ENCODE results near the gene ATP2A1. TPM values are rescaled to one million over a fixed set of nuclear protein-coding genes. Genes with fewer than 3 reads are reported as not detected.
"Not testable (repeated sequence)": the region's sequence is repeated elsewhere in the genome, so short reads cannot be mapped to it uniquely, and the experiment has no call there.

The ATP2A1 gene
- polyA plus RNA-seq, 6 donors from 2014 or later = not detected

DNA sequence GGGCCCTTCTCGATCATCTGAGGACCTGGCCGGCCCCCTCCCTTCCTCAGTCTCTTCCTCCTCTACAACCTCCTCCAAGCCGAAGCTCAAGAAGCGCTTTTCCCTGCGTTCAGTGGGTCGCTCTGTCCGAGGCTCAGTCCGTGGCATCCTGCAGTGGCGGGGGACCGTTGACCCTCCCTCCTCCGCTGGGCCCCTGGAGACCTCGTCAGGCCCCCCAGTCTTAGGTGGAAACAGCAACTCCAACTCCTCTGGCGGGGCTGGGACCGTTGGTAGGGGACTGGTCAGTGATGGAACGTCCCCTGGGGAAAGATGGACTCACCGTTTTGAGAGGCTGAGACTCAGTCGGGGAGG, 11.9 kb upstream of the ATP2A1 start:
- Mint-ChIP-seq H3K27me3 (no peaks in the 10 kb centered on the region), H3K9me3 (no peaks in the 10 kb centered on the region), H3K27ac (no peak overlapping the region), H3K4me3 (peak overlapping the region in 4 of 8 donors; percentile 42 to 81 (median 58)), H3K36me3 (peaks cover 6 to 7% of the 10 kb centered on the region in 2 donors), H3K4me1 (peaks cover 33 to 50% (median 35%) of the 10 kb centered on the region in 3 donors)
- ATAC-seq (ENCODE audit: low read depth in 2 of 2) = no peak
- DNase-seq = no peak

DNA sequence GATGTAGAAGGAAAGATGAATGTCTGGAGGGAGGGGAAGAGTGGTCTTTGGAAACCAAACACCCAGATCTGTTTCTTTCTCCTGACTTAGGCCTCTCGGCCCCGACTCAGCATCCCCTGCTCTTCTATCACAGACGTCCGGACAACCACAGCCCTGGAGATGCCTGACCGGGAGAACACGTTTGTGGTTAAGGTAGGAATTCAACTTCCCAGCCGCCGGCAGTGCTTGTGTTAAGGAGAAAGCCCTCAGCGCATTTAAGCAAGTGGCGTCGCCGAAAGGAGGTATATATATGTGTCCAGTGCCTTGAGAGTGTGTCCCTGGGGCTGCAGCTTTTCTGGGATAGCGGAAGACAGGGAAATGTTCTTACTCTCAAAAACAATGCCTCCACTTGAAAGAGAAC, 11.0 kb upstream of the ATP2A1 start:
- Mint-ChIP-seq H3K9me3 (no peaks in the 10 kb centered on the region), H3K27ac (peak overlapping the region in 2 of 6 donors; percentile 57 to 68), H3K4me3 (peak overlapping the region in 1 of 8 donors; percentile 64), H3K4me1 (peaks cover 32 to 50% (median 33%) of the 10 kb centered on the region in 3 donors), H3K27me3 (no peaks in the 10 kb centered on the region), H3K36me3 (peaks cover 6 to 7% of the 10 kb centered on the region in 2 donors)
- no peak for DNase-seq
- no peak for ATAC-seq (ENCODE audit: low read depth in 2 of 2)

DNA sequence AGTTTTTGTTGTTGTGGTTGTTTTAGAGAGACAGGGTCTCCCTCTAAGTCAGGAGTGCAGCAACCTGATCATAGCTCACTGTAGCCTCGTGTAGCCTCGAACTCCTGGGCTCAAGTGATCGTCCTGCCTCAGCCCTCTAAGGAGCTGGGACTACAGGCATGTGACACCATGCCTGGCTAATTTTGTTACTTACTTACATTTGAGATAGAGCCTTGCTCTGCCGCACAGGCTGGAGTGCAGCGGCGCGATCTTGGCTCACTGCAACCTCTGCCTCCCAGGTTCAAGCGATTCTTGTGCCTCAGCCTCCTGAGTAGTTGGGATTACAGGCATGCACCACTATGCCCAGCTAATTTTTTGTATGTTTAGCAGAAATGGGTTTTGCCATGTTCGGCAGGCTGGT, 10.6 kb upstream of the ATP2A1 start:
- not testable (repeated sequence) for DNase-seq; H3K27ac Mint-ChIP-seq; ATAC-seq (ENCODE audit: low read depth in 2 of 2); H3K9me3 Mint-ChIP-seq; H3K36me3 Mint-ChIP-seq; H3K27me3 Mint-ChIP-seq
- Mint-ChIP-seq H3K4me3 (peak overlapping the region in 1 of 8 donors; percentile 64), H3K4me1 (peaks cover 32 to 50% (median 33%) of the 10 kb centered on the region in 3 donors)

DNA sequence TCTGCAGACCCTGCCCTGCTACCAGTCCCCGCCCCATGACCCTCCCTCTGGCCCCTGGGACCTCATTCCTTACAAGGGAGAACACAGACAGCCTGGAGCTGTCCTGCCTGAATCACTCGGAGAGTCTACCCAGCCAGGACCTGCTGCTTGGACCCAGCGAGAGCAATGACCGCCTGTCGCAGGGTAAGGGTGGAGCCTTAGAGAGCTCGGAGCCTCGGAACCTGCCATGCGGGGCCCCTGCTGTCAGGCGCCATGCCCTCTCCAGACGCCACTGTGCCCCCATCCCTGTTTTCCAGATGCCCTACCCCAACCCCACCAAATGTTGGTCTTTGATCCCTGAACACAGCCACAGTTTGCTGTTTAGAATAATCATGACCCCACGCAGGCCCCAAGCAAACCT, 9.1 kb upstream of the ATP2A1 start:
- Mint-ChIP-seq H3K27ac (no peak overlapping the region), H3K4me1 (peaks cover 25 to 43% (median 28%) of the 10 kb centered on the region in 3 donors), H3K27me3 (no peaks in the 10 kb centered on the region), H3K4me3 (no peak overlapping the region), H3K9me3 (no peaks in the 10 kb centered on the region), H3K36me3 (peaks cover 6 to 7% of the 10 kb centered on the region in 2 donors)
- DNase-seq = no peak
- no peak for ATAC-seq (ENCODE audit: low read depth in 2 of 2)

DNA sequence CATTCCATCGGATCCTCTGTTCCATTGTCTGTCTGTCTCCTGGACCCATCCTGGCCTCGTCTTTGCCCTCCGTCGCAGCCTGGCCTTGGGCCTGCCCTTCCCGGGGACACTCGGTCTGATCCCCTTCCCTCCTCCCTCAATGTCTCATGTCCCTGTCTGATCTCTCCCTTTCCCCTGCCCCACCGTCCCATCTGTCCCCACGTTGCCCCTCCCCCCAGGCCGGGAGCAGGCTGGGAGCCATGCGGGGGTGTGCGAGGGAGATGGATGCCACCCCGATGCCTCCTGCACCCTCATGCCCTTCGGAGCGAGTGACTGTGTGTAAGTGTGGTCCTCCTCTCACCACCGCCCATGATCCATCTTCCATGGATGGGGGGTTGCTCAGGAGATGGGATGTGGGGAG, 5.3 kb upstream of the ATP2A1 start:
- ATAC-seq (ENCODE audit: low read depth in 2 of 2) (no peak), DNase-seq (no peak)
- Mint-ChIP-seq H3K36me3 (peaks cover 6 to 7% of the 10 kb centered on the region in 2 donors), H3K27me3 (no peaks in the 10 kb centered on the region), H3K9me3 (no peaks in the 10 kb centered on the region), H3K4me1 (peaks cover 4 to 17% (median 11%) of the 10 kb centered on the region in 3 donors), H3K27ac (no peak overlapping the region), H3K4me3 (no peak overlapping the region)

DNA sequence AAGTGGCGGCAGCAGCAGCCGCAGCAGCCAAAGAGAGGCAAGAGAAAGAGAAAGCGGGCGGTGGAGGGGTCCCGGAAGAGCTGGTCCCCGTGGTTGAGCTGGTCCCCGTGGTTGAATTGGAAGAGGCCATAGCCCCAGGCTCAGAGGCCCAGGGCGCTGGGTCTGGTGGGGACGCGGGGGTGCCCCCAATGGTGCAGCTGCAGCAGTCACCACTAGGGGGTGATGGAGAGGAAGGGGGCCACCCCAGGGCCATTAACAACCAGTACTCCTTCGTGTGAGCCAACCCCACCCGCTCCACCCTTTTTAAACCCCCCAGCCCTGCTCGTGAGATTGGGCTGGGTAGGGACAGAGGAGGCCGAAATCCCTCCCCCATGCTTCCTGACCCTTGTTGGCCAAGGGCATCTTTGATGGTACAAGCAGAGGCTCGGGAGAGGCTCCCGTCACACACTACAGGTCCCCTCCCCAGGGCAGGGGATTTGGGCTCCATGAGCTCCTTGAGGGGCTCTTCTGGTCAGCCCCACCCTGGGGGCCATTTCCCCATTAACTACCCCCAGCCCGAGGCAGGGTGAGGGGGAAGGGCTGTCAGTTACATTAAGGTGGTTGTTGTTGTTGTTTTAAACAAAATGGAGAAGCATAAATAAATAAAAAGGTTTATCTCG, 4.6 kb upstream of the ATP2A1 start:
- peak; percentile 94 to 95 for ATAC-seq (ENCODE audit: low read depth in 2 of 2)
- Mint-ChIP-seq H3K36me3 (peaks cover 6 to 7% of the 10 kb centered on the region in 2 donors), H3K4me3 (peak overlapping the region in 1 of 8 donors; percentile 15), H3K27ac (no peak overlapping the region), H3K27me3 (no peaks in the 10 kb centered on the region), H3K4me1 (peaks cover 4 to 21% (median 14%) of the 10 kb centered on the region in 3 donors), H3K9me3 (no peaks in the 10 kb centered on the region)
- DNase-seq = peak; percentile 59

DNA sequence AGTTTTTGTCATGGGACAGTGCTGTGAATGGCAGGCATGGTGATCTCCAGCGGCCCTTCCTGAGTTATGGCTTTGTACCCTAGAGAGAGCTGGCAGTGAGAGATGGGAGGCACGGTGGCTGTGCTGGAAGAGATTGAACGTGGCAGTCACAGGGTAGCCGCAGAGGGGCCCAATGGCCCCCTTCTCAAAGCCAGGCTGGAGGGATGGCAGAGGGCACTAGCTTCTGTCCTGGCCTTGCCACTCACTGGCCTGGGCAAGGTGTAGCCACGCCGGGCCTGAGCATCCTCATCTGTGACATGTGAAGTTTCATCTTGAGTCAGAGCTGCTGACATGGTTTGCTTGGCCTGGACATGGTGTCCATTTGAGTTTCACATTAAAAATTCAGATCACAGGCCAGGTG, 3.9 kb upstream of the ATP2A1 start:
- H3K27ac Mint-ChIP-seq = no peak overlapping the region
- no peaks in the 10 kb centered on the region for H3K27me3 Mint-ChIP-seq
- DNase-seq = no peak

DNA sequence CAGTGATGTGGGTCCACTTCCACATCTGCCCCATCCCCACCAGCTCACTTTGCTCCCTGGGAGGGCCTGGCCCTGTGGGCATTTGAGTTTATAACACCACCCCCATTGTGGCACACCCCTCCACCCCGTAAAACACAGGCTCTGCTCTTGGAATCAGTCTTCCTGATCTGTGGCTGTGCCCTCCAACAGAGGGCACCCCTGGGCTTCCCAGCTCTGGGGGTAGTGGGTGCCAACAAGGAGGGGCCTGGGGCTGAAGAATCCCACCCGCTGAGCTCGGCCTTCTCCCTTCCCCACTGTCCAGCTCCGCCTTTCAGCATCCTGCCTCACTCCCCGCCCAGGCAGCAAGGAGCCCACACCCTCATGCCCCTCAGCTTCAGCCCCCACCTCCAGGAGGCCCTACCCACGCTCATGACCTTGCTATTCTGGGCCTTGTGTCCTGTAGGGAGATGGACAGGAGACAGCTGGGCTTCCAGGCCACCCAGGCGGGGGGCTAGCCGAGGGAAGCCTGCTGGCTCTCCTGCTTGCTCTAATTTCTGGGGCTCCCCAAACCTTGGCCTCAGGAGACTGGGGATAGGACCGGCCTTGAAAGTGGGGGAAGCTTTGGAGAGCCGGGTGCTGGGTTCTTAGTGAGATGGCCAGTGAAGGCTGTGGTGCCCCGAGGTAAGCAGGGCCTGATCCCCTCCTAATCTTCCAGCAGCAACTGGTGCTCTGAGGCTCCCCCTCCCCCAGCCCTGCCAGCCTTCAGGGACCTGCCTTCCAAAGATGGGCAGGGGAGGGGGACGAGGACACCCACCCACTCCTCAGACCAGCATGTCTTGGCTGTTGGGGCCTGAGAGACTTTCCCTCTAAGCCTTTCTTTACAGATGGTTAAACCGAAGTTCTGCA, 2.9 kb upstream of the ATP2A1 start:
- ATAC-seq (ENCODE audit: low read depth in 2 of 2) (no peak), DNase-seq (no peak)
- H3K9me3 Mint-ChIP-seq = no peaks in the 10 kb centered on the region
- H3K27me3 Mint-ChIP-seq = no peaks in the 10 kb centered on the region
- H3K27ac Mint-ChIP-seq = peak overlapping the region in 2 of 6 donors; percentile 27 to 63
- H3K4me1 Mint-ChIP-seq = peaks cover 9 to 24% (median 19%) of the 10 kb centered on the region in 3 donors
- H3K4me3 Mint-ChIP-seq = peak overlapping the region in 1 of 8 donors; percentile 25
- peaks cover 0 to 2% of the 10 kb centered on the region in 2 donors for H3K36me3 Mint-ChIP-seq

More for the DNA sequence above, 3.9 kb upstream of the ATP2A1 start:
- H3K4me3 Mint-ChIP-seq = no peak overlapping the region
- H3K4me1 Mint-ChIP-seq = peaks cover 11 to 25% (median 22%) of the 10 kb centered on the region in 3 donors
- no peaks in the 10 kb centered on the region for H3K9me3 Mint-ChIP-seq
- peaks cover 4 to 7% of the 10 kb centered on the region in 2 donors for H3K36me3 Mint-ChIP-seq
- no peak for ATAC-seq (ENCODE audit: low read depth in 2 of 2)

DNA sequence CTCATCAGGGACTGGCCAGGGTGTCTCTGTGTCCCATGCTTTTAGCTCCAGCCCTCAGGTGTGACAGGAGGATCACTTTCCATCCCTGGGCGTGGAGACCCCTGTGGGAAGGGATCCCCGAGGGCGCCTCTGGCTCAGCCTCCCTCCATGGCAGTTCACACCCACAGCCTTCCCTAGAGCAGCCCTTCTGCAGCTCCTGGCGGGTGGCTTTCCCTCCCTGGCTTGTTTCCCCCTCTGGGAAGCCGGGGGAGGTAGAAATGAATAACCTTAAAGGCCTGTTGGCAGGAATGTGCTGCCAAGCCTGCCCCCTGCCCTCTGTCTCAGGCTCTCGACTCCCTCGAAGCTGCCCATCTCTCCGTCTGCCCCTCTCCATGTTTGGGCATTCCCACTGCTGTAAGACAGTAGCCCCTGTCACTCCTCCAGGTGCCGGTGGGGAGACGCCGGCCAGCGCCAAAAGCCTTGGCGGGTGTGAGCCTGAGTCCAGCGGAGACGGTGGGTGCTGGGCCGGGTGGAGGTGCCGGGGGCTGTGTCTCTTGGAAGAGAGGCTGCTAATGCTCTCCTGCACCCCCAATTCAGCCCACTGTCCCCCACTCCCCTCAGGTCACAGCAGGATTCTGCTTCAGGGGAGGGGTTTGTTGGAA, 2.1 kb upstream of the ATP2A1 start:
- Mint-ChIP-seq H3K4me3 (no peak overlapping the region), H3K27ac (no peak overlapping the region), H3K36me3 (no peaks in the 10 kb centered on the region), H3K27me3 (peaks cover 3 to 7% (median 6%) of the 10 kb centered on the region in 3 donors), H3K9me3 (no peaks in the 10 kb centered on the region), H3K4me1 (peaks cover 14 to 30% (median 26%) of the 10 kb centered on the region in 3 donors)
- DNase-seq (no peak), ATAC-seq (ENCODE audit: low read depth in 2 of 2) (no peak)

DNA sequence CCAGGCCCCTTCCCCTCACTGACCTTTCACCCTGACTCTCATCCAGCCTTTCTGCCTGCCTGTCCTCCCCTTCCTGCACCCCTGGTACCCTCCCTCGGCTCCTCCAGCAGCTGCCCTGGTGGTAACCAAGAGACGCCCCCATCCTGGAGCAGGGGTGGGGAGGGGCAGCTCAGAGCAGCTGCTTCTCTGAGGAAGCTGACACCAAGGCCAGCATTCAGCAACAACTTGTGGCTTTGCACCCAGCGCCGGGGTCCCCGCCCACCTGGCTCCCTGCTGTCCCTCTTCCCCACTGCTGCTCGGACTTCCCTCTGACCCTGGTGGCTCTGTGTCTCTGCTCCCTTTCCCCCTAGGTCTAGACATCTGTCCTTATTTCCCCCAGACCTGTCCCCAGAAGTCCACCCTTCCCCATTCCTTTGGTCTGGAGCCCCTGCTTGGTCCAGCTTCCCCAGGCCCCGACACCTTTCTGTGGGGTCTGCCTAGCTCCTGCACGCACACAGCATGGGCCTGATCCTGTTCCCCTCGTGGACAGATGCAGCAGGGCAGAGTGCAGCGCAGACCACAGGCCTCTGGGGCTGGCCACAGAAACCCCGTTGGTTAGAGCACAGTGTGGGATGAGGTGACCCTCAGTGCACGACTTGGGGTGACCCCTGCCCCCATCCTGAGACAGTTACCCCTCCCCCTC, 1.2 kb upstream of the ATP2A1 start:
- Mint-ChIP-seq H3K4me1 (peaks cover 14 to 33% (median 30%) of the 10 kb centered on the region in 3 donors), H3K27ac (peak overlapping the region in 2 of 6 donors; percentile 22 to 59), H3K4me3 (peak overlapping the region in 2 of 8 donors; percentile 47 to 65)

DNA sequence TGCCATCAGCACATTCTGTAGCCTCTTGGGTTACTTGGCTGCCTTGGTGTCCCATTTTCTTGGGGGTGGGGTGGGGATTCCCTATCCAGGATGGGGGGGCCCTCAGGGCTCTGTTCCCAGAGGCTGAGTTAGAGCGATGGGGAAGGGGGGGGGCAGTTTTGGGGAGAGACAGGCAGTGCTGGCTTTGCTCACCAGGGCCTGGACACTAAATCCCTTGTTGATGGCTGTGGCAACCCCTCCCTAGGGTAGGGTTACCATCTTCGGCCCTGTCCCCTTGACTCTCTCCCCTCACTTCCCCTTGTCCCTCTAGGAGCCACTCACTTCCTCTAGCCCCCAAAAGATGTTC, 660 bp upstream of the ATP2A1 start:
- Mint-ChIP-seq H3K4me1 (peaks cover 14 to 33% (median 30%) of the 10 kb centered on the region in 3 donors), H3K27me3 (peaks cover 5 to 10% (median 9%) of the 10 kb centered on the region in 3 donors), H3K4me3 (peak overlapping the region in 6 of 8 donors; percentile 49 to 86 (median 64)), H3K9me3 (no peaks in the 10 kb centered on the region), H3K36me3 (no peaks in the 10 kb centered on the region), H3K27ac (peak overlapping the region in 1 of 6 donors; percentile 22)
- ATAC-seq (ENCODE audit: low read depth in 2 of 2) (no peak), DNase-seq (no peak)

More for the DNA sequence above, 1.2 kb upstream of the ATP2A1 start:
- no peak for ATAC-seq (ENCODE audit: low read depth in 2 of 2)
- Mint-ChIP-seq H3K36me3 (no peaks in the 10 kb centered on the region), H3K9me3 (no peaks in the 10 kb centered on the region), H3K27me3 (peaks cover 5 to 10% (median 9%) of the 10 kb centered on the region in 3 donors)
- no peak for DNase-seq

DNA sequence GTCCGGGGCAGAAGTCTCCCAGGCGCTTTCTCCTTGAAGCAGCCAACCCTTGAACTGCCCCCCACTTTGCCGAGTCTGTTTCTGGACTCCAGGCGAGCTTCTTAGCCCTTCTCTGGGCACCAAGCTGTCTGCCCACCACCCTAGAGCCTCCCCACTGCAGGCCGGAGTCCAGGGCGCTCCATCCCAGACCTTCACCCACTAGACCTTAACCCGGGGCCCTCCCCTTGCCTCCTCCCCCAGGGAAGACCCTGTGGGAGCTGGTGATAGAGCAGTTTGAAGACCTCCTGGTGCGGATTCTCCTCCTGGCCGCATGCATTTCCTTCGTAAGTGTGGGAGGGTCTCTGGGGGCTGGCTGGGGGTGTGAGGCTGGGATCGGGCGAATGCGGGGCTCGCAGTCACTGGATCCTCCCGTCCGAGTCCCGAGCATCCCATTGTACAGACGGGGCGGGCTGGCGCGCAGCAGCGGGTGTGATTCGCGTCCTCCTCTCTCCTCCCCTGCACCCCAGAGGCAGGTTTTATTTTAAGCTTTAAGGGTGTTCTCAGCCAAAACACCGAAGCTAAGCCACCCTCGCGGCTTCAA, 1.1 kb downstream of the ATP2A1 start:
- ATAC-seq (ENCODE audit: low read depth in 2 of 2) (peak; percentile 39 to 40), DNase-seq (no peak)
- Mint-ChIP-seq H3K4me3 (peak overlapping the region; percentile 75 to 94 (median 90)), H3K27me3 (peaks cover 5 to 10% (median 9%) of the 10 kb centered on the region in 3 donors), H3K4me1 (peaks cover 17 to 35% (median 24%) of the 10 kb centered on the region in 3 donors), H3K27ac (peak overlapping the region in 4 of 6 donors; percentile 53 to 88 (median 67)), H3K36me3 (no peaks in the 10 kb centered on the region), H3K9me3 (no peaks in the 10 kb centered on the region)
